ENCODE results near the gene POLE.
A peak's percentile ranks its signal among the peaks of the same experiment; 100 is the strongest.

Gene POLE

GRCh38 chr12:132711080-132711843, 24.1 kb upstream of the POLE start (continued):
- no peak for TF ChIP-seq ZNF555 (tag by site-specific recombination; conservative IDR thresholded peaks at IDR 0.05)
- no peak for TF ChIP-seq ZBTB10 (tag by site-specific recombination; IDR thresholded peaks at IDR 0.05)
- no peak for TF ChIP-seq ZNF585B (tag by site-specific recombination; IDR thresholded peaks at IDR 0.05)
- no peak for TF ChIP-seq ELK4 (IDR thresholded peaks at IDR 0.05; ENCODE audit: borderline replicate concordance, low read depth, low read length)
- TF ChIP-seq PRDM2 (tag by site-specific recombination; IDR thresholded peaks at IDR 0.05; ENCODE audit: borderline replicate concordance), result no peak
- 0 out of 2 replicates have a peak, but pooled peaks have one; percentile 39 for TF ChIP-seq ZNF600 (tag by site-specific recombination; IDR thresholded peaks at IDR 0.05)
- no peak for TF ChIP-seq ZNF23 (tag by site-specific recombination; IDR thresholded peaks at IDR 0.05; ENCODE audit: borderline replicate concordance)
- TF ChIP-seq MYNN (tag by site-specific recombination; IDR thresholded peaks at IDR 0.05; ENCODE audit: borderline replicate concordance), result no peak
- TF ChIP-seq ZNF24 (tag by site-specific recombination; IDR thresholded peaks at IDR 0.05), result no peak
- no peak for TF ChIP-seq PRDM6 (tag by site-specific recombination; IDR thresholded peaks at IDR 0.05)
- no peak for TF ChIP-seq ZSCAN30 (tag by site-specific recombination; IDR thresholded peaks at IDR 0.05)
- no peak for TF ChIP-seq HOXA7 (CRISPR knock-in tag; IDR thresholded peaks at IDR 0.05; ENCODE audit: borderline replicate concordance)
- TF ChIP-seq ZIC2 (tag by site-specific recombination; IDR thresholded peaks at IDR 0.05), result peak; percentile 35
- no peak for TF ChIP-seq ZNF704 (tag by site-specific recombination; IDR thresholded peaks at IDR 0.05)
- TF ChIP-seq ATF2 (tag by site-specific recombination; IDR thresholded peaks at IDR 0.05; ENCODE audit: low read depth), result no peak
- TF ChIP-seq ZSCAN5A (tag by site-specific recombination; IDR thresholded peaks at IDR 0.05), result no peak
- no peak for TF ChIP-seq OVOL3 (tag by site-specific recombination; IDR thresholded peaks at IDR 0.05)
- TF ChIP-seq ZBTB20 (tag by site-specific recombination; IDR thresholded peaks at IDR 0.05), result peak; percentile 38; the same call in 1 of the 2 replicates

All from HEK293 (cell line).